WTC11 (cell line): ENCODE measurements around the gene RNF11. TPM values are rescaled to one million over a fixed set of nuclear protein-coding genes. Genes with fewer than 3 reads are reported as not detected.
"Not testable (repeated sequence)": the region's sequence is repeated elsewhere in the genome, so short reads cannot be mapped to it uniquely, and the experiment has no call there.

Experiments
- ATAC-seq: fragments of 200-7000 bp; cut with Tn5 transposase; 2 replicates; pipeline ENCODE4 v1.10.0; 2021; ENCODE audit warnings: mild to moderate bottlenecking, moderate library complexity
- CTCF ChIA-PET: fragments of 300-600 bp; sonication (Branson Sonifier 250); formaldehyde crosslinking; loops from one replicate; lab custom pipeline; 2021; ENCODE audit warnings: antibody characterized with exemption; lab: Charles Lee
- POLR2A ChIA-PET: fragments of 350-600 bp; sonication (Branson Sonifier 250); formaldehyde crosslinking; loops from one replicate; lab custom pipeline; 2021; ENCODE audit warnings: antibody characterized with exemption; lab: Charles Lee
- DNase-seq: peaks from one replicate; pipeline ENCODE4 v3.0.0; 2021; ENCODE audit warnings: low spot score
- H3K27ac Mint-ChIP-seq: 2 replicates; pipeline ENCODE4 v1.8.0; 2021; ENCODE audit warnings: mixed read lengths
- H3K27me3 Mint-ChIP-seq: 2 replicates; pipeline ENCODE4 v1.8.0; 2021; ENCODE audit warnings: low read depth, mild to moderate bottlenecking, moderate library complexity, mixed read lengths
- H3K36me3 Mint-ChIP-seq: 2 replicates; pipeline ENCODE4 v1.8.0; 2021; ENCODE audit warnings: mixed read lengths
- H3K4me1 Mint-ChIP-seq: 2 replicates; pipeline ENCODE4 v1.8.0; 2022; ENCODE audit warnings: mixed read lengths
- H3K4me3 Mint-ChIP-seq: 2 replicates; pipeline ENCODE4 v1.8.0; 2021; ENCODE audit warnings: mild to moderate bottlenecking, moderate library complexity, mixed read lengths
- H3K9me3 Mint-ChIP-seq: 2 replicates; pipeline ENCODE4 v1.8.0; 2021; ENCODE audit warnings: mixed read lengths
- AR ChIP-seq: fragments of 250-450 bp; sonication (Bioruptor Pico); IDR thresholded peaks from 2 replicates; pipeline ENCODE4 v1.9.0; 2021; ENCODE audit warnings: mild to moderate bottlenecking
- ATF3 ChIP-seq: sonication (generic); formaldehyde crosslinking; conservative IDR thresholded peaks from 2 replicates; pipeline ENCODE4 v1.8.1; 2022; ENCODE audit warnings: mild to moderate bottlenecking, missing genetic modification reagents
- CBFB ChIP-seq: sonication (generic); formaldehyde crosslinking; IDR thresholded peaks from 2 replicates; pipeline ENCODE4 v1.8.1; 2022; ENCODE audit warnings: mild to moderate bottlenecking, low read depth, missing genetic modification reagents
- CTCF ChIP-seq: fragments of 200-600 bp; IDR thresholded peaks from 2 replicates; pipeline ENCODE4 v1.8.0; 2022; ENCODE audit warnings: antibody characterized with exemption
- E2F5 ChIP-seq: sonication (generic); formaldehyde crosslinking; IDR thresholded peaks from 2 replicates; pipeline ENCODE4 v1.8.1; 2022; ENCODE audit warnings: mild to moderate bottlenecking, moderate library complexity, missing genetic modification reagents
- ELF4 ChIP-seq: sonication (generic); formaldehyde crosslinking; IDR thresholded peaks from 2 replicates; pipeline ENCODE4 v1.8.1; 2022; ENCODE audit warnings: low read depth, mild to moderate bottlenecking, moderate library complexity, missing genetic modification reagents
- EMX1 ChIP-seq: fragments of 250-450 bp; sonication (Bioruptor Pico); IDR thresholded peaks from 2 replicates; pipeline ENCODE4 v1.8.0; 2021; ENCODE audit warnings: mild to moderate bottlenecking
- ERG ChIP-seq: fragments of 250-450 bp; sonication (Bioruptor Pico); IDR thresholded peaks from 2 replicates; pipeline ENCODE4 v1.8.0; 2021; ENCODE audit warnings: mild to moderate bottlenecking
- FOXP1 ChIP-seq: sonication (generic); formaldehyde crosslinking; IDR thresholded peaks from 2 replicates; pipeline ENCODE4 v1.8.0; 2022; ENCODE audit warnings: missing genetic modification reagents, mild to moderate bottlenecking, moderate library complexity, borderline replicate concordance
- GABPB1 ChIP-seq: sonication (generic); formaldehyde crosslinking; IDR thresholded peaks from 2 replicates; pipeline ENCODE4 v1.8.1; 2023; ENCODE audit warnings: mild to moderate bottlenecking, missing genetic modification reagents
- JAZF1 ChIP-seq: fragments of 250-450 bp; sonication (Bioruptor Pico); IDR thresholded peaks from 2 replicates; pipeline ENCODE4 v1.9.0; 2021; ENCODE audit warnings: moderate library complexity, mild to moderate bottlenecking, inconsistent platforms
- NR3C1 ChIP-seq: sonication (generic); formaldehyde crosslinking; conservative IDR thresholded peaks from 2 replicates; pipeline ENCODE4 v1.8.1; 2023; ENCODE audit warnings: low read depth, mild to moderate bottlenecking, missing genetic modification reagents
- PREB ChIP-seq: sonication (generic); formaldehyde crosslinking; IDR thresholded peaks from 2 replicates; pipeline ENCODE4 v1.8.1; 2022; ENCODE audit warnings: mild to moderate bottlenecking, missing genetic modification reagents, moderate library complexity, borderline replicate concordance
- TEAD1 ChIP-seq: sonication (generic); formaldehyde crosslinking; IDR thresholded peaks from 2 replicates; pipeline ENCODE4 v1.8.0; 2022; ENCODE audit warnings: mild to moderate bottlenecking, missing genetic modification reagents
- TP53 ChIP-seq: sonication (generic); formaldehyde crosslinking; IDR thresholded peaks from 2 replicates; pipeline ENCODE4 v1.8.1; 2023; ENCODE audit warnings: mild to moderate bottlenecking, missing genetic modification reagents
- USF2 ChIP-seq: sonication (generic); formaldehyde crosslinking; IDR thresholded peaks from 2 replicates; pipeline ENCODE4 v1.8.1; 2023; ENCODE audit warnings: mild to moderate bottlenecking, missing genetic modification reagents, moderate library complexity
- ZNF138 ChIP-seq: sonication (generic); formaldehyde crosslinking; conservative IDR thresholded peaks from 2 replicates; pipeline ENCODE4 v1.8.1; 2022; ENCODE audit warnings: mild to moderate bottlenecking, moderate library complexity, missing genetic modification reagents
- ZNF232 ChIP-seq: sonication (generic); formaldehyde crosslinking; IDR thresholded peaks from 2 replicates; pipeline ENCODE4 v1.8.0; 2022; ENCODE audit warnings: mild to moderate bottlenecking, missing genetic modification reagents
- ZNF263 ChIP-seq: sonication (generic); formaldehyde crosslinking; IDR thresholded peaks from 2 replicates; pipeline ENCODE4 v1.8.1; 2022; ENCODE audit warnings: low read depth, mild to moderate bottlenecking, moderate library complexity, missing genetic modification reagents
- ZNF317 ChIP-seq: sonication (generic); formaldehyde crosslinking; IDR thresholded peaks from 2 replicates; pipeline ENCODE4 v1.8.1; 2023; ENCODE audit warnings: low read depth, mild to moderate bottlenecking, moderate library complexity, missing genetic modification reagents, borderline replicate concordance
- ZNF396 ChIP-seq: fragments of 250-450 bp; sonication (Bioruptor Pico); IDR thresholded peaks from 2 replicates; pipeline ENCODE4 v1.8.0; 2021; ENCODE audit warnings: mild to moderate bottlenecking, moderate library complexity, borderline replicate concordance
- ZNF416 ChIP-seq: fragments of 250-450 bp; sonication (Bioruptor Pico); IDR thresholded peaks from 2 replicates; pipeline ENCODE4 v1.9.0; 2021; ENCODE audit warnings: mild to moderate bottlenecking, inconsistent platforms
- total RNA-seq: library from RNA; stranded (reverse); gene quantifications from 3 replicates; pipeline ENCODE4 v1.2.3, GENCODE V29; 2021

The RNF11 gene
- total RNA-seq, 1 experiment from 2014 or later = 46.1 TPM

- ATAC-seq (no peak), DNase-seq (no peak)
- no peaks in the 10 kb centered on the region for H3K27me3 Mint-ChIP-seq
- H3K36me3 Mint-ChIP-seq = no peaks in the 10 kb centered on the region; the same call in 1 of the 2 replicates
- H3K9me3 Mint-ChIP-seq = no peaks in the 10 kb centered on the region
- H3K27ac Mint-ChIP-seq = no peak overlapping the region
- ChIA-PET CTCF (no interaction called here), POLR2A (no interaction called here)
- TF ChIP-seq FOXP1 (CRISPR knock-in tag) (no peak), ZNF416 (CRISPR knock-in tag) (no peak), CTCF (no peak), ZNF396 (CRISPR knock-in tag) (no peak), CBFB (CRISPR knock-in tag) (no peak), ELF4 (CRISPR knock-in tag) (no peak), JAZF1 (no peak), EMX1 (CRISPR knock-in tag) (no peak), ZNF263 (CRISPR knock-in tag) (no peak), ZNF138 (no peak), PREB (CRISPR knock-in tag) (no peak)
- no peaks in the 10 kb centered on the region; the same call in 1 of the 2 replicates for H3K4me1 Mint-ChIP-seq
- H3K4me3 Mint-ChIP-seq = no peak overlapping the region
Observed at GRCh38 chr1:51249445-51249844, 13.4 kb downstream of the RNF11 start.

- POLR2A ChIA-PET, H3K27ac Mint-ChIP-seq, DNase-seq, H3K27me3 Mint-ChIP-seq, CTCF ChIA-PET, H3K4me3 Mint-ChIP-seq, H3K36me3 Mint-ChIP-seq, H3K4me1 Mint-ChIP-seq, H3K9me3 Mint-ChIP-seq, ATAC-seq: not testable (repeated sequence)
Observed at GRCh38 chr1:51250729-51251128, 14.7 kb downstream of the RNF11 start.

GRCh38 chr1:51251165-51251564 is 15.1 kb downstream of the RNF11 start:
- H3K9me3 Mint-ChIP-seq, H3K27me3 Mint-ChIP-seq, H3K4me3 Mint-ChIP-seq, POLR2A ChIA-PET, H3K36me3 Mint-ChIP-seq, DNase-seq, ATAC-seq, H3K27ac Mint-ChIP-seq, CTCF ChIA-PET, H3K4me1 Mint-ChIP-seq: not testable (repeated sequence)

GRCh38 chr1:51252366-51252765 is 16.3 kb downstream of the RNF11 start:
- Mint-ChIP-seq H3K27me3 (no peaks in the 10 kb centered on the region), H3K4me3 (no peak overlapping the region), H3K27ac (no peak overlapping the region), H3K4me1 (no peaks in the 10 kb centered on the region; the same call in 1 of the 2 replicates), H3K9me3 (no peaks in the 10 kb centered on the region), H3K36me3 (no peaks in the 10 kb centered on the region)
- no peak for DNase-seq
- ChIA-PET POLR2A (interaction anchor here (0.6 kb wide), 1 partner anchor 539 kb away, joined by 6 read pairs; no protein-coding TSS in a partner anchor), CTCF (no interaction called here)
- ATAC-seq = no peak
- TF ChIP-seq AR (CRISPR knock-in tag) (no peak), TEAD1 (CRISPR knock-in tag) (no peak), GABPB1 (CRISPR knock-in tag) (no peak), JAZF1 (no peak), ERG (CRISPR knock-in tag) (no peak), USF2 (no peak), E2F5 (CRISPR knock-in tag) (no peak), TP53 (CRISPR knock-in tag) (no peak), NR3C1 (no peak), ZNF232 (no peak), ATF3 (CRISPR knock-in tag) (no peak), ZNF317 (CRISPR knock-in tag) (no peak)
